ENCODE results near the gene PTPRD.

PTPRD gene

DNA sequence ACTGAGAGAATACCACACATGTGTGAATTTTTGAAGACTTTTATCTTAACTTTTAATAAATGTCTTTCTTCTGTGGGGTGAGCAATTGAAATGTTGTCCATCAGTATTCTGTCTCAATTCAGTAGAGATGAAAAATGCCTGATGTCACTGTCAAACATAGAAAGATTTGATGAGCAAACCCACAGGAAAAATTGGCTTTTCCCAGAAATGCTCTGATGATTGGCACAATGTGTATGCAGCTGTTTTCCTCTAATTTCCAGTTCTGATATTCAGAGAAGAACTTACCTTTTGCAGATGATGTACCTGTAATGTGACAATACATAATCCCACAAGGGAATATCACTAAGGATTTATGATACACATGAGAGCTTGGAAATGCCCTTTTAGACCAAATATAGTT is 340.0 kb downstream of the PTPRD start:
- TF ChIP-seq SUZ12 (IDR thresholded peaks at IDR 0.05; ENCODE audit: extremely low read depth, insufficient read depth, insufficient read length) (no peak), YY1 (IDR thresholded peaks at IDR 0.05; ENCODE audit: insufficient read depth, insufficient read length) (no peak), ZNF274 (IDR thresholded peaks at IDR 0.05; ENCODE audit: low read depth, low read length) (no peak)
- no peak for DNase-seq (ENCODE audit: low read depth, low spot score)
- H3K9ac ChIP-seq (ENCODE audit: insufficient read length, low read depth), result no peak overlapping the region
- H3K27me3 ChIP-seq (ENCODE audit: insufficient read depth, insufficient read length), result no peaks in the 10 kb centered on the region
- H3K36me3 ChIP-seq (ENCODE audit: insufficient read depth, insufficient read length, low read length), result no peaks in the 10 kb centered on the region
- H3K4me3 ChIP-seq (ENCODE audit: insufficient read length, low read depth), result no peak overlapping the region
- no peaks in the 10 kb centered on the region for H3K9me3 ChIP-seq (ENCODE audit: insufficient read depth, low read length)
- no peaks in the 10 kb centered on the region for H3K4me1 ChIP-seq (ENCODE audit: insufficient read depth, insufficient read length)

DNA sequence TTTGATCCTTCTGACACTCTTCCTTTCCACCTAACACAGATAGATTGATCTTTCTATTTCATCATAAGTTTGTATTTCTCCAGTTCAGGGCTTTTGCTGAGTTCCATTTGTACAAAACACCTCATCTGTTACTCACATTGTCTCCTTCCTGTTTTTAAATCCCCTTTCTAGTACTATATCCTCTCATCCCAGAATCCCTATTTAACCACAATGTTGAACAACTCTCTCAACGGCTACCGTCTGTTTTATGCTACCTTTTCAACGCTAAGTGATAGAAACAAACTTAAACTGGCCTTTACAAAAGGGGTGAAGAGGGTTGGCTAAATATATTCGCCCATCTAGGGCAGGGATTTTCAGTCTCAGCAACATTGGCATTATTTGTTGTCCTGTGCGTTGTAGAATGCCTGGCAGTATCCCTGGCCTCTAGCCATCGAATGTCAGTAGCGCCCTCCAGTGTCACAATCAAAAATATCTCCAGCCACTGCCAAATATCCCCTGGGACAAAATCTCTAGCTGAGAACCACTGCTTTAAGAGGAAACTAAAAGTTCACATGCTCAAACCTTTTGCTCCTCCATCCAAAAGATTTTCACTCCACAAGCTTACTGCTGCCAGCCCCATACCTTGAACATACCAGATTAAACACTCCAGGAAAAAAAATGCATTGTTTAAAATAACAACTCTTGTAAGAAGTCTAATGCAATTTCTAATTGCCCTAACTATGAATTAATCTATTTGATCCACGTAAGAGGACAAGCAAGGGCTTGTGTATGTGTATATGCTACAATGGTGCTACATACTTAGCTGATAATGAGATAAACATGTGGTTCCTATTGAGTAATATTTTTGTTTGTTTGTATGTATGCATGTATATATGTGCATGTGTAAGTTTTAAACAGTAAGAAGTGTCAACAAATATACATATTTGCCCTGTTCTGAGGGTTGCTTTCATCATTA is 344.0 kb downstream of the PTPRD start:
- TF ChIP-seq YY1 (IDR thresholded peaks at IDR 0.05; ENCODE audit: insufficient read depth, insufficient read length), result no peak
- TF ChIP-seq ZNF274 (IDR thresholded peaks at IDR 0.05; ENCODE audit: low read depth, low read length), result no peak
- no peak for TF ChIP-seq SUZ12 (IDR thresholded peaks at IDR 0.05; ENCODE audit: extremely low read depth, insufficient read depth, insufficient read length)
- Histone ChIP-seq H3K4me3 (ENCODE audit: insufficient read length, low read depth) (no peak overlapping the region), H3K27me3 (ENCODE audit: insufficient read depth, insufficient read length) (no peaks in the 10 kb centered on the region), H3K9me3 (ENCODE audit: insufficient read depth, low read length) (peaks cover 13% of the 10 kb centered on the region), H3K36me3 (ENCODE audit: insufficient read depth, insufficient read length, low read length) (no peaks in the 10 kb centered on the region), H3K9ac (ENCODE audit: insufficient read length, low read depth) (no peak overlapping the region), H3K4me1 (ENCODE audit: insufficient read depth, insufficient read length) (no peaks in the 10 kb centered on the region)
- DNase-seq (ENCODE audit: low read depth, low spot score), result peak; percentile 35

DNA sequence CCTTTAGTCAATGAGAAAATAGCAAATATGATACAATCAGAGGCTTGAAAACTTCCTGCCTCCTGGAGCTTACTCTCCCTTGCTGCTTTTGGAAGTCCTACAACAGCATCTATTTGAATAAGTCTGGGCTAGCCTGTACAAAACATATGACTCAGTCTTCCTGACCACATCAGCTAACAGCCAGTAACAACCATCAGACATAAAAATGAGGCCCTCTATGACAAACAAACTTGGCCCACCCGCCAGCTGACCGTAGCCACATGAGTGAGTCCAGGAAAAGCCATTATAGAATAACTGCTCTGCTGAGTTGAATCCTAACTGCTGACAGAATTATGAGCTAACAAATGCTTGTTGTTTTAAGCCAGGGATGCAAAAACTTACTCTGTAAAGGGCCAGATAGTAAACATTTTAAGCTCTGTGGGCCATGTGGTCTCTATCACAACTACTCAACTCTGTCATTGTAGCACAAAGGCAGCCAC is 347.6 kb downstream of the PTPRD start:
- H3K4me3 ChIP-seq (ENCODE audit: insufficient read length, low read depth), result no peak overlapping the region
- H3K36me3 ChIP-seq (ENCODE audit: insufficient read depth, insufficient read length, low read length), result no peaks in the 10 kb centered on the region
- no peak for DNase-seq (ENCODE audit: low read depth, low spot score)

DNA sequence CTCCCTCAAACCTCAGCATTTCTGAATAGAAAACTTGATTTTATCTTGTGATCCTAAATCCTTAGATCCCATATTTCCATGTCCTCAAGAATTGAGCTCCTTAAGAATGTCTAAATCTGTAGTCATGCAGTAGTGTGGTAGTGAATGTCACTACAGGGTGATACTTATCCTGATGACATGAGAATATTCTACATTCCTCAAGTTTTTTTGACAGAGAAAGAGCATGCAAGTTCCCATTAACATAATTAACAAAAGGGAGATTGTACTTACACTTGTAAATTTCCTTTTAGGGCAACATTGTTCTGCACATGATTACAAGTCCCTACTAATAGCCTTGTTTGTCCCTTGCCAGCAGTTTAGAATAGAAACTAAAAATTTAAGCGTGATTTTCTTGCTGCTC is 352.3 kb downstream of the PTPRD start:
- Histone ChIP-seq H3K27me3 (ENCODE audit: insufficient read depth, insufficient read length) (no peaks in the 10 kb centered on the region), H3K9me3 (ENCODE audit: insufficient read depth, low read length) (peaks cover 25% of the 10 kb centered on the region), H3K9ac (ENCODE audit: insufficient read length, low read depth) (no peak overlapping the region), H3K4me1 (ENCODE audit: insufficient read depth, insufficient read length) (no peaks in the 10 kb centered on the region), H3K4me3 (ENCODE audit: insufficient read length, low read depth) (no peak overlapping the region), H3K36me3 (ENCODE audit: insufficient read depth, insufficient read length, low read length) (no peaks in the 10 kb centered on the region)
- DNase-seq (ENCODE audit: low read depth, low spot score), result no peak
- TF ChIP-seq SUZ12 (IDR thresholded peaks at IDR 0.05; ENCODE audit: extremely low read depth, insufficient read depth, insufficient read length) (no peak), YY1 (IDR thresholded peaks at IDR 0.05; ENCODE audit: insufficient read depth, insufficient read length) (no peak), ZNF274 (IDR thresholded peaks at IDR 0.05; ENCODE audit: low read depth, low read length) (no peak)

More for the DNA sequence above, 347.6 kb downstream of the PTPRD start:
- Histone ChIP-seq H3K27me3 (ENCODE audit: insufficient read depth, insufficient read length) (no peaks in the 10 kb centered on the region), H3K4me1 (ENCODE audit: insufficient read depth, insufficient read length) (no peaks in the 10 kb centered on the region), H3K9ac (ENCODE audit: insufficient read length, low read depth) (no peak overlapping the region), H3K9me3 (ENCODE audit: insufficient read depth, low read length) (peaks cover 25% of the 10 kb centered on the region)
- TF ChIP-seq ZNF274 (IDR thresholded peaks at IDR 0.05; ENCODE audit: low read depth, low read length) (no peak), YY1 (IDR thresholded peaks at IDR 0.05; ENCODE audit: insufficient read depth, insufficient read length) (no peak), SUZ12 (IDR thresholded peaks at IDR 0.05; ENCODE audit: extremely low read depth, insufficient read depth, insufficient read length) (no peak)

DNA sequence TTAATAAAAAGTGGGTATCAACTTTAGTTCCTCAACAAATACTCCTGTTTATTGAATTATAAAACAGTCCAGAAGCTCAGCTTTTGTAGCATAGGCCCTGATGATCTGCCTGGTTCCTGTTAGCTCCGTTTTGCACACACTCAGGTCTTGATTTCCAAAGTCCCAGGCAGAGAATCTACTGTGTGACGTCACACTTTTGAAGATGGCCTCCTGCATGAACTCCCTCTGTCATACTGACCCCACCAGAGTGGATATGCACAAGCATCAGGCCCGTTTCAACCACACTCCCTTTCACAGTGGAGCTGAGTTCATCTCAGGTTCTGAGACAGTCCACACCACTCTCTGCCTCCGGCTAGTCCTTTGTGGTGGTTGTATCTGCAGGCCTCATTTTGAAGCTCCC is 353.1 kb downstream of the PTPRD start:
- no peaks in the 10 kb centered on the region for H3K27me3 ChIP-seq (ENCODE audit: insufficient read depth, insufficient read length)
- peaks cover 21% of the 10 kb centered on the region for H3K9me3 ChIP-seq (ENCODE audit: insufficient read depth, low read length)
- H3K4me3 ChIP-seq (ENCODE audit: insufficient read length, low read depth), result no peak overlapping the region
- no peak for DNase-seq (ENCODE audit: low read depth, low spot score)
- H3K36me3 ChIP-seq (ENCODE audit: insufficient read depth, insufficient read length, low read length), result no peaks in the 10 kb centered on the region
- TF ChIP-seq ZNF274 (IDR thresholded peaks at IDR 0.05; ENCODE audit: low read depth, low read length), result no peak
- no peak for TF ChIP-seq SUZ12 (IDR thresholded peaks at IDR 0.05; ENCODE audit: extremely low read depth, insufficient read depth, insufficient read length)
- no peak for TF ChIP-seq YY1 (IDR thresholded peaks at IDR 0.05; ENCODE audit: insufficient read depth, insufficient read length)
- H3K4me1 ChIP-seq (ENCODE audit: insufficient read depth, insufficient read length), result no peaks in the 10 kb centered on the region
- no peak overlapping the region for H3K9ac ChIP-seq (ENCODE audit: insufficient read length, low read depth)

DNA sequence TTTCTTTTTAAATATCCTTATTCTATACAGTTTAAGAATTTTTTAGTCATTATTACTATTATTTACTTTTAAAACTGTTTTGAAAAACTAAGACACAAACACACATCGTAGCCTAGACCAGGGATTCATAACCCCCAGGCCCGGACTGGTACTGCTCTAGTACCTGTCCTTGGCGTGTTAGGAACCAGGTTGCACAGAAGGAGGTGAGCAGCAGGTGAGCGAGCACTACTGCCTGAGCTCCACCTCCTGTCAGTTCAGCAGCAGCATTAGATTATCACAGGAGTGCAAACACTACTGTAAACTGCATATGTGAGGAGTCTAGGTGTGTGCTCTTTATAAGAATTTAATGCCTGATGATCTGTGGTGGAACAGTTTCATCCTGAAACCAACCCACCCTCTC is 357.0 kb downstream of the PTPRD start:
- Histone ChIP-seq H3K9me3 (ENCODE audit: insufficient read depth, low read length) (no peaks in the 10 kb centered on the region), H3K4me1 (ENCODE audit: insufficient read depth, insufficient read length) (no peaks in the 10 kb centered on the region), H3K9ac (ENCODE audit: insufficient read length, low read depth) (no peak overlapping the region), H3K27me3 (ENCODE audit: insufficient read depth, insufficient read length) (no peaks in the 10 kb centered on the region), H3K36me3 (ENCODE audit: insufficient read depth, insufficient read length, low read length) (no peaks in the 10 kb centered on the region), H3K4me3 (ENCODE audit: insufficient read length, low read depth) (no peak overlapping the region)
- DNase-seq (ENCODE audit: low read depth, low spot score), result no peak
- TF ChIP-seq YY1 (IDR thresholded peaks at IDR 0.05; ENCODE audit: insufficient read depth, insufficient read length) (no peak), ZNF274 (IDR thresholded peaks at IDR 0.05; ENCODE audit: low read depth, low read length) (no peak), SUZ12 (IDR thresholded peaks at IDR 0.05; ENCODE audit: extremely low read depth, insufficient read depth, insufficient read length) (no peak)

DNA sequence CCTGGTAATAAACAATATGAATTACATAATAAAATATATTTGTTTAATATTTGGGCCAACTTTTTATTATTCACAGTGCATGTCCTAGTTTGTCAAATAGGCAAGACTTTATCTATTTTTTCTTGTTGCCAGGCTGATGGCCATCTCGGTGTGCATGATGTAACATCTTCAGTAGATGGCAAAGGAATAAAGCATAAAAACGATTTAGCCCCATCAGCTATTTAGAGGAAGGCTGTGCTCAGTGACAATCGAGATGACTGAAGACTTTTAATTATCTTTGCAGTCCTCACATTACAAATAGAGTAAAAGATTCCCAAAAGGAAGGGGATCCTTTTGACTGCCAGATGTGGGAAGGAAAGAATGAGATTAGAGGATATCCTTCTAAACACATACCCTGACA is 358.5 kb downstream of the PTPRD start:
- Histone ChIP-seq H3K4me3 (ENCODE audit: insufficient read length, low read depth) (no peak overlapping the region), H3K4me1 (ENCODE audit: insufficient read depth, insufficient read length) (no peaks in the 10 kb centered on the region), H3K9me3 (ENCODE audit: insufficient read depth, low read length) (no peaks in the 10 kb centered on the region), H3K27me3 (ENCODE audit: insufficient read depth, insufficient read length) (no peaks in the 10 kb centered on the region), H3K36me3 (ENCODE audit: insufficient read depth, insufficient read length, low read length) (no peaks in the 10 kb centered on the region), H3K9ac (ENCODE audit: insufficient read length, low read depth) (no peak overlapping the region)
- TF ChIP-seq SUZ12 (IDR thresholded peaks at IDR 0.05; ENCODE audit: extremely low read depth, insufficient read depth, insufficient read length) (no peak), YY1 (IDR thresholded peaks at IDR 0.05; ENCODE audit: insufficient read depth, insufficient read length) (no peak), ZNF274 (IDR thresholded peaks at IDR 0.05; ENCODE audit: low read depth, low read length) (no peak)
- no peak for DNase-seq (ENCODE audit: low read depth, low spot score)
